Natural killer cell (primary cell): ENCODE measurements around the gene CAPN7. TPM values are rescaled to one million over a fixed set of nuclear protein-coding genes. Genes with fewer than 3 reads are reported as not detected.

Source experiments
- ATAC-seq, 3 donors: fragments of 150-1000 bp in 2 of 3; fragments of 200-7000 bp in 1 of 3; cut with Tn5 transposase; 1 replicate in 1 of 3; 2 replicates in 2 of 3; pipeline ENCODE4 v1.10.0; 2021; ENCODE audit warnings: mild to moderate bottlenecking in 2 of 3, moderate library complexity in 2 of 3
- DNase-seq, 2 donors: peaks; one replicate each; pipeline versions ENCODE4 v3.0.0 to v3.0.0-alpha.2; 2013 to 2021; ENCODE audit warnings: mixed read lengths in 1 of 2
- H3K27ac ChIP-seq: one replicate; pipeline ENCODE4 v1.5.1; 2013; ENCODE audit warnings: mild to moderate bottlenecking, low read length
- H3K27me3 ChIP-seq: one replicate; pipeline ENCODE4 v1.6.1; 2013; ENCODE audit warnings: low read length; ENCODE audit not compliant: control insufficient read depth, insufficient read depth
- H3K36me3 ChIP-seq: one replicate; pipeline ENCODE4 v1.6.1; 2013; ENCODE audit warnings: low read length; ENCODE audit not compliant: control insufficient read depth, insufficient read depth
- H3K4me1 ChIP-seq: one replicate; pipeline ENCODE4 v1.6.1; 2013; ENCODE audit warnings: low read length; ENCODE audit not compliant: control insufficient read depth, insufficient read depth
- H3K4me3 ChIP-seq: one replicate; pipeline ENCODE4 v1.5.1; 2013; ENCODE audit warnings: low read length
- H3K9me3 ChIP-seq: one replicate; pipeline ENCODE4 v1.6.1; 2013; ENCODE audit warnings: low read length; ENCODE audit not compliant: control insufficient read depth, insufficient read depth
- H3K27ac Mint-ChIP-seq, 2 donors: one replicate each; pipeline ENCODE4 v1.8.0; 2022; ENCODE audit warnings: mild to moderate bottlenecking in 2 of 2, mixed read lengths in 2 of 2, moderate library complexity in 1 of 2
- H3K27me3 Mint-ChIP-seq, 2 donors: one replicate each; pipeline ENCODE4 v1.8.0; 2022; ENCODE audit warnings: low read depth in 2 of 2, mixed read lengths in 2 of 2
- H3K36me3 Mint-ChIP-seq: one replicate; pipeline ENCODE4 v1.8.0; 2022; ENCODE audit warnings: mixed read lengths
- H3K4me1 Mint-ChIP-seq, 2 donors: one replicate each; pipeline ENCODE4 v1.8.0; 2022; ENCODE audit warnings: mixed read lengths in 2 of 2
- H3K4me3 Mint-ChIP-seq: one replicate; pipeline ENCODE4 v1.8.0; 2022; ENCODE audit warnings: mild to moderate bottlenecking, moderate library complexity, mixed read lengths
- H3K9me3 Mint-ChIP-seq, 2 donors: one replicate each; pipeline ENCODE4 v1.8.0; 2022; ENCODE audit warnings: mixed read lengths in 2 of 2
- CTCF ChIP-seq: fragments of 200-600 bp; IDR thresholded peaks from one replicate; pipeline ENCODE4 v1.8.0; 2022; ENCODE audit warnings: antibody characterized with exemption
- WGBS: methylation state at CpG from one replicate; pipeline ENCODE4 v1.1.7; 2013; ENCODE audit warnings: missing lambda C conversion rate; ENCODE audit not compliant: insufficient coverage; 5-methylcytosine and 5-hydroxymethylcytosine counted together
- intact Hi-C: fragments of 100-400 bp; cut with micrococcal nuclease; formaldehyde crosslinking; loops from one replicate; pipeline ENCODE4 v1.14.2; 2022
- total RNA-seq, 4 donors: library from RNA; stranded (reverse); fragments of 120-200 nt in 1 of 4; gene quantifications; one replicate each; pipeline versions ENCODE4 v1.2.3 to v1.2.4, GENCODE V29; 2013 to 2022

Gene CAPN7
- total RNA-seq, 3 donors from 2014 or later (not counting 1 experiment from before 2014, with no cell fraction given) = 35.3 to 59.9 (median 52.8) TPM

GRCh38 chr3:15197340-15198029 lies 8.6 kb upstream of the CAPN7 start:
- ATAC-seq (no peak), DNase-seq (no peak)
- Histone ChIP-seq H3K27me3 (no peaks in the 10 kb centered on the region), H3K9me3 (no peaks in the 10 kb centered on the region), H3K4me1 (no peaks in the 10 kb centered on the region), H3K4me3 (no peak overlapping the region), H3K27ac (no peak overlapping the region), H3K36me3 (no peaks in the 10 kb centered on the region)
- no peak for TF ChIP-seq CTCF
- WGBS = 100% methylated on average over 1 of the region's 3 CpGs
- intact Hi-C loops = loop anchor here (10.0 kb wide), 1 partner anchor 977 kb away; the partner anchor contains the start of gene GALNT15
- H3K9me3 Mint-ChIP-seq = no peaks in the 10 kb centered on the region
- no peaks in the 10 kb centered on the region for H3K36me3 Mint-ChIP-seq
- H3K27ac Mint-ChIP-seq = no peak overlapping the region
- peaks cover 15 to 35% of the 10 kb centered on the region in 2 donors for H3K27me3 Mint-ChIP-seq
- peaks cover 0 to under 1% of the 10 kb centered on the region in 2 donors for H3K4me1 Mint-ChIP-seq
- no peak overlapping the region for H3K4me3 Mint-ChIP-seq

GRCh38 chr3:15198686-15199085 lies 7.4 kb upstream of the CAPN7 start:
- Mint-ChIP-seq H3K4me3 (no peak overlapping the region), H3K9me3 (no peaks in the 10 kb centered on the region), H3K27me3 (peaks cover 10 to 24% of the 10 kb centered on the region in 2 donors), H3K27ac (no peak overlapping the region), H3K36me3 (no peaks in the 10 kb centered on the region), H3K4me1 (peaks cover 5 to 10% of the 10 kb centered on the region in 2 donors)
- Histone ChIP-seq H3K27me3 (no peaks in the 10 kb centered on the region), H3K27ac (no peak overlapping the region), H3K9me3 (no peaks in the 10 kb centered on the region), H3K4me1 (peaks cover 3% of the 10 kb centered on the region), H3K4me3 (no peak overlapping the region), H3K36me3 (no peaks in the 10 kb centered on the region)
- intact Hi-C loops = loop anchor here (10.0 kb wide), 1 partner anchor 976 kb away; the partner anchor contains the start of gene GALNT15
- TF ChIP-seq CTCF = no peak
- 68% methylated on average over 3 of the region's 3 CpGs for WGBS
- ATAC-seq (no peak), DNase-seq (no peak)

GRCh38 chr3:15199493-15200105 lies 6.4 kb upstream of the CAPN7 start:
- no peaks in the 10 kb centered on the region for H3K27me3 ChIP-seq
- peaks cover 3% of the 10 kb centered on the region for H3K4me1 ChIP-seq
- no peak for DNase-seq
- ATAC-seq = no peak
- no peak overlapping the region for H3K4me3 ChIP-seq
- no peak overlapping the region for H3K27ac Mint-ChIP-seq
- no peak overlapping the region for H3K27ac ChIP-seq
- H3K36me3 Mint-ChIP-seq = no peaks in the 10 kb centered on the region
- H3K27me3 Mint-ChIP-seq = peaks cover under 1 to 15% of the 10 kb centered on the region in 2 donors
- intact Hi-C loops = loop anchor here (5.0 to 10.0 kb wide), 3 partner anchors 615 to 1048 kb away; partner anchors contain the start of gene GALNT15
- no peaks in the 10 kb centered on the region for H3K36me3 ChIP-seq
- no peaks in the 10 kb centered on the region for H3K9me3 ChIP-seq
- H3K4me3 Mint-ChIP-seq = no peak overlapping the region
- H3K4me1 Mint-ChIP-seq = peaks cover 5 to 10% of the 10 kb centered on the region in 2 donors
- H3K9me3 Mint-ChIP-seq = no peaks in the 10 kb centered on the region
- WGBS = 68% methylated on average over 10 of the region's 10 CpGs
- TF ChIP-seq CTCF = no peak
